Activated naive CD4-positive, alpha-beta T cell treated with anti-CD3 and anti-CD28 coated beads, Interleukin-2, amount 10 ng/mL, durations not matched to agents 7 days and 5 days (primary cell): ENCODE results near the gene PDSS2.
"Not testable (repeated sequence)": the region's sequence is repeated elsewhere in the genome, so short reads cannot be mapped to it uniquely, and the experiment has no call there.

Experiments used
- CTCF ChIA-PET: fragments of 350-600 bp; sonication (Branson Sonifier 250); formaldehyde crosslinking; loops from one replicate; lab custom pipeline; 2021; ENCODE audit warnings: antibody characterized with exemption; lab: Charles Lee
- DNase-seq: peaks from one replicate; pipeline ENCODE4 v3.0.0-alpha.2; 2020
- H3K27ac Mint-ChIP-seq: one replicate; pipeline ENCODE4 v1.8.0; 2021; ENCODE audit warnings: mild to moderate bottlenecking, moderate library complexity, mixed read lengths
- H3K27me3 Mint-ChIP-seq: one replicate; pipeline ENCODE4 v1.8.0; 2021; ENCODE audit warnings: mild to moderate bottlenecking, mixed read lengths
- H3K36me3 Mint-ChIP-seq: one replicate; pipeline ENCODE4 v1.8.0; 2021; ENCODE audit warnings: mixed read lengths
- H3K4me1 Mint-ChIP-seq: one replicate; pipeline ENCODE4 v1.8.0; 2021; ENCODE audit warnings: mixed read lengths
- H3K4me3 Mint-ChIP-seq: one replicate; pipeline ENCODE4 v1.8.0; 2021; ENCODE audit warnings: mild to moderate bottlenecking, moderate library complexity, mixed read lengths
- H3K9me3 Mint-ChIP-seq: one replicate; pipeline ENCODE4 v1.8.0; 2021; ENCODE audit warnings: mixed read lengths

PDSS2 gene

DNA sequence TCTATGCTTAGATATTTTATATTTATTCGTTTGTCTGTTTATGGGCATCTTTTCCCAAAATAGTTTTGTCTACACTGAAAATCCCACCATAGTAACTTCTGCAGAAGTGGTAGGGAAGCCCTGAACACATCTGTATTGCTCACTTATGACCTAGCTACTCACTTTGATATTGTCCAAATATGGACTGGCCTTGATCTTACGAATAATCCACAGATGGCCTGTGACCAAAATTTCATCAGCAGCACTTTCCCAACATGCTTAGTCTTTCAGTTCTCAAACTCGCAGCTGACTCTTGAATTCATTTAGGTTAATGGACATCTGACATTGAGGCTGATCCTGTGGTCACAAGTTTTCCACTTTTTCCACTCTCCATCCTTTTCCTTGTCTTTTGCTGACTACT lies 263.2 kb downstream of the PDSS2 start:
- no peak overlapping the region for H3K4me3 Mint-ChIP-seq
- DNase-seq = no peak
- CTCF ChIA-PET = no interaction called here
- H3K27me3 Mint-ChIP-seq = no peaks in the 10 kb centered on the region
- H3K36me3 Mint-ChIP-seq = peaks cover 1% of the 10 kb centered on the region
- H3K9me3 Mint-ChIP-seq = no peaks in the 10 kb centered on the region
- H3K4me1 Mint-ChIP-seq = peaks cover 4% of the 10 kb centered on the region
- no peak overlapping the region for H3K27ac Mint-ChIP-seq

DNA sequence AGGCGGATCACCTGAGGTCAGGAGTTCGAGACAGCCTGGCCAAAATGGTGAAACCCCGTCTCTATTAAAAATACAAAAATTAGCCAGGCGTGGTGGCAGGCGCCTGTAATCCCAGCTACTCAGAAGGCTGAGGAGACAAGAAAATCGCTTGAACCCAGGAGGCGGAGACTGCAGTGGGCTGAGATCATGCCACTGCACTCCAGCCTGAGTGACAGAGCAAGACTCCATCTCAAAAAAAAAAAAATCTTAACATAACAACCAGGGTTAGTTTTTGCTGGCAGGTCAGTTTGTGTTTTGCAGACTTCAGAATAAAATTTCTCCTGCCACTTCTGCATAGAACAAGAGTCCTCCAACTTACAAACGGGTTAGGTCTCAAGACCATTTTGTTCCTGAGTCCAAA lies 264.6 kb downstream of the PDSS2 start:
- not testable (repeated sequence) for H3K4me1 Mint-ChIP-seq, H3K36me3 Mint-ChIP-seq, H3K4me3 Mint-ChIP-seq, H3K9me3 Mint-ChIP-seq, H3K27ac Mint-ChIP-seq, H3K27me3 Mint-ChIP-seq, DNase-seq
- CTCF ChIA-PET = interaction anchor here (0.8 kb wide), 1 partner anchor 10 kb away, joined by 3 read pairs; no protein-coding TSS in a partner anchor

DNA sequence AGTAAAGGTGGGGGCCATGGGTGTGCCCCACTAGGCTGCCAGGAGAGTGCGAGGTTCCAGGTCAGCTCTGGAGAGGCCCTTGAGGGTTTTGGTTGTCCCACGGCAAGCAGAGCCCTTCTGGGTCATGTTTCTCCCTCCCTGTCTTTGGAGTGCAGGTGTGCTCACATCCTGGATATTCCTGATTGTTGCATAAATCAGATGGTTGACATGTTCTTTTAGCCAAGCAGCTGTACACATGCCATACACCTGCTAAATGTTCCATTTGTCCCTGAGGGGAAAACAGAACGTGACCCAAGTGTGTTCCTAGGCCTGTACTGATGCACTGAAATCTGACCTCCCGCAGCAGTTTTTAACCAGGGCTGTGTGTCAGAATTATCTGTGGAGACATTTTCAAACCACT lies 266.5 kb downstream of the PDSS2 start:
- CTCF ChIA-PET = no interaction called here
- no peak overlapping the region for H3K4me3 Mint-ChIP-seq
- H3K9me3 Mint-ChIP-seq = no peaks in the 10 kb centered on the region
- H3K36me3 Mint-ChIP-seq = peaks cover 1% of the 10 kb centered on the region
- DNase-seq = no peak
- H3K27me3 Mint-ChIP-seq = no peaks in the 10 kb centered on the region
- no peak overlapping the region for H3K27ac Mint-ChIP-seq
- H3K4me1 Mint-ChIP-seq = peaks cover 4% of the 10 kb centered on the region

DNA sequence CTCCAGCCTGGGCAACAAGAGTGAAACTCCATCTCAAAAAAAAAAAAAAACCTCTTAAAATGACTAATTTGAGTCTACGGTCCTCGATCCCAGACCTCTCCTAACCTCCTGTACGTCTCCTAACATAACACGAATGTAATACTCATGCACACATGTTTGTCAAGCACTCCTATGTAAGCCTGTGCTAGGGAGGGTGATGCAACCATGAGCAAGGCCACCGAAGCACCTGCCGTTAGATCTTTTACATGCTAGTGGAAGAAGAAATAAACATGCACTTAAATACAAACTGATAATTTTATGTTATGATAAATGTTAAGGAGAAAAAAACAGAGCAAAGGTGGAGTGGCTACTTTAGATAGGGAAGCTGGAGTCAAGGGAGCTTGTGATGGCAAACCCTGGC lies 271.7 kb downstream of the PDSS2 start:
- Mint-ChIP-seq H3K27me3 (no peaks in the 10 kb centered on the region), H3K36me3 (no peaks in the 10 kb centered on the region), H3K9me3 (no peaks in the 10 kb centered on the region), H3K4me1 (no peaks in the 10 kb centered on the region), H3K27ac (no peak overlapping the region), H3K4me3 (no peak overlapping the region)
- DNase-seq = no peak
- CTCF ChIA-PET = no interaction called here

DNA sequence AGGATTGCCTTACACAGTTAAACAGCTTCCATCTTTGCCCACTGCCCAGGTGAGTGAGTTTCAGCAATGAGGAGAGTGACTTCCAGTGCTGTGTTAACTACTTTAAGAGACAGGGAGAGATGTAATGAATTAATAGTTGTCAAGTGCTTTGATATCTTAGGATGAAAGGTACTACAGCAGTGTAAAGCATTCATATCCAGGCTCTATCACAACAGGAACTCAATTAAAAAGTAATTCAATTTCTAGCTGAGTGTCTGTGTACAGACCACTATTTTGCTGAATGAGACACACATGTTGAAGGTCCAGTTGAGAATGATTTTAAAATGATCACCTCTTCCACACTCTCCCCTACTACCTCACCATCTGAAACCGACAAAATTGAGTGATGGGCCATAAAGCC lies 273.3 kb downstream of the PDSS2 start:
- no peak overlapping the region for H3K27ac Mint-ChIP-seq
- H3K4me1 Mint-ChIP-seq = no peaks in the 10 kb centered on the region
- H3K27me3 Mint-ChIP-seq = no peaks in the 10 kb centered on the region
- H3K4me3 Mint-ChIP-seq = no peak overlapping the region
- no peaks in the 10 kb centered on the region for H3K9me3 Mint-ChIP-seq
- no peak for DNase-seq
- CTCF ChIA-PET = no interaction called here
- H3K36me3 Mint-ChIP-seq = no peaks in the 10 kb centered on the region

DNA sequence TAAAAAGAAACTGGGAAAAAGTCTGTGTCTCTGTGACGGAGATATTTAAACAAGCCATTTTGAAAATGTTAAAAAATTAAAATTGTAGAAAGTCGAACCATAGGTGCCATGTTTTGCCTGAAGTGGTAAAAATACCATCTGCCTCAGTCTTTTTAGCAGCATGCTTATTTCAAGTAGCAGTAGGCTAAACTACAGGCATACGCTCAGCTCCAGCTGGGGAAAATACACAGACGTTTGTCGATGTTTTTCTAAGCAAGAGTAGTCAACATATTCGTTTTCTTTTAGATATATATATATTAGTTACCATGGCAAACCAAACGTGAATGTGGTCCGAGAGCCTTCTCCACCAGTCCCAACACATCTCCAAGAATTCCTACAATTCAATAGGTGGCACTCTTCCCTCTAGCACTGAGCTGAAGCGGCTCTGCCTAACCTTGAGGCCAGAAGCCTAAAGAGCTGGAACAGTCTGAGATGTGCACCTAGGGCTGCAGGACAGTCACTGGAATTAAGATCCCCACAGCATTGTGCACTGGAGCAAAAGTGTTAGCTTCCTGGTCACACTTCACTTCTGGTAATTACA lies 273.9 kb downstream of the PDSS2 start:
- CTCF ChIA-PET = no interaction called here
- H3K36me3 Mint-ChIP-seq = no peaks in the 10 kb centered on the region

DNA sequence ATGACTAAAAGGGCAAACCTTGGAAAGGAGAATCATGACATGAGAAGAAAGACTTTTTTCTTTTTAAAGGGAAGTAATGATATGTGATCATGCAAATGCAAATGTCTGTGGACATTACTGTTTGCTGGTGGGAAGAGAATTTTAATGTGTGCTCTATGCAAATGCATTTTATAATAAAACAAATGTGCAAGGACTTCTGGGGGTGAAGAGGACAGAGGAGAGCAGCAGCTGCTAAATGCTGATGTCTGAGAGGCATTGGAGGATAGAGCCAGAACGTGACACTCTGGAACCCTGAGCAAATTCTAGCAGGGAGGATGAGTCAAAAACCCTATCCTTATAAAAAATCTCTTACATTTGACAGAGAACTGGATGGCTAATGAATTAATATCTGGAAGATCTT lies 274.9 kb downstream of the PDSS2 start:
- CTCF ChIA-PET = no interaction called here
- no peaks in the 10 kb centered on the region for H3K27me3 Mint-ChIP-seq
- H3K9me3 Mint-ChIP-seq = no peaks in the 10 kb centered on the region
- H3K36me3 Mint-ChIP-seq = no peaks in the 10 kb centered on the region
- no peak overlapping the region for H3K4me3 Mint-ChIP-seq
- no peaks in the 10 kb centered on the region for H3K4me1 Mint-ChIP-seq
- no peak overlapping the region for H3K27ac Mint-ChIP-seq
- DNase-seq = no peak

More for the DNA sequence above, 273.9 kb downstream of the PDSS2 start:
- no peak overlapping the region for H3K4me3 Mint-ChIP-seq
- no peaks in the 10 kb centered on the region for H3K9me3 Mint-ChIP-seq
- H3K27me3 Mint-ChIP-seq = no peaks in the 10 kb centered on the region
- DNase-seq = no peak
- H3K27ac Mint-ChIP-seq = no peak overlapping the region
- no peaks in the 10 kb centered on the region for H3K4me1 Mint-ChIP-seq

DNA sequence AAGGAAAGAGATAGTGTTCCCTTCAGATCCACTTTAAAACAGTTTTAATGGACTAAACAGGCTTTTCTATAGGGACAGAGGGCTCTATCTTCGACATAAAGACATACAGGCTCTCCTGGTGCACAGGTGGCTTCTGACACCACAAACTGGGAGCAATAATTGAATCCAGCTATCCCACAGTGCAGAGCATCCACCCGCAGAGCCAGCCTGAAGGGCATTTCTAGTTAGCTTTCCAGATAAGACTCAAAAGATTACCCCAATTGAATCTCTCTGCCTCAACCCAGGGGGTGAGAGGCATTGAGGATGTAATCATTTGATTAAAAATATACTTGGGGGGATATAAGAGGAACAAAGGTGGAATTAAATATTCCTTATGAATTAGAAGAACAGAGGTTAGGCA lies 279.3 kb downstream of the PDSS2 start:
- CTCF ChIA-PET = interaction anchor here (1.1 kb wide), 1 partner anchor 279 kb away, joined by 3 read pairs; no protein-coding TSS in a partner anchor
- no peaks in the 10 kb centered on the region for H3K27me3 Mint-ChIP-seq
- no peak overlapping the region for H3K4me3 Mint-ChIP-seq
- no peak for DNase-seq
- no peaks in the 10 kb centered on the region for H3K36me3 Mint-ChIP-seq
- H3K9me3 Mint-ChIP-seq = no peaks in the 10 kb centered on the region
- H3K4me1 Mint-ChIP-seq = no peaks in the 10 kb centered on the region
- no peak overlapping the region for H3K27ac Mint-ChIP-seq

DNA sequence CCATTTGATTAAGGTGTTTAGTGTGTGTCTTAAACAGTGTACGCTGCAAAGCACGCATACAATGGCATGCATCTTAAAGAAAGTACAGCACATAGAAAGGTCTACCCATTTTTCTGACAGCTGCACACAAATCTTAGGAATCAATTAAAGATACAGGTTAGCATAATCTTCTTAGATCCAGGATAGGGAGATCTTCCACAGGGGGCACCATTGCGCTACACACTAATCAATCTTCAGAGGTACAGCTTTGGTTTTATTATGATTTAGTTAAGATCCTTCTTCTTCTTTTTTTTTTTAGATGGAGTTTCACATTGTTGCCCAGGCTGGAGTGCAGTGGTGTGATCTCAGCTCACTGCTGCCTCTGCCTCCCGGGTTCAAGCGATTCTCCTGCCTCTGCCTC lies 280.4 kb downstream of the PDSS2 start:
- H3K9me3 Mint-ChIP-seq = no peaks in the 10 kb centered on the region
- CTCF ChIA-PET = interaction anchor here (0.7 to 1.5 kb wide), 4 partner anchors 9 to 280 kb away, joined by 3 to 4 read pairs (median 3); no protein-coding TSS in a partner anchor
- DNase-seq = peak; percentile 22
- H3K27me3 Mint-ChIP-seq = no peaks in the 10 kb centered on the region
- H3K4me1 Mint-ChIP-seq = no peaks in the 10 kb centered on the region
- no peak overlapping the region for H3K27ac Mint-ChIP-seq
- no peaks in the 10 kb centered on the region for H3K36me3 Mint-ChIP-seq
- no peak overlapping the region for H3K4me3 Mint-ChIP-seq

DNA sequence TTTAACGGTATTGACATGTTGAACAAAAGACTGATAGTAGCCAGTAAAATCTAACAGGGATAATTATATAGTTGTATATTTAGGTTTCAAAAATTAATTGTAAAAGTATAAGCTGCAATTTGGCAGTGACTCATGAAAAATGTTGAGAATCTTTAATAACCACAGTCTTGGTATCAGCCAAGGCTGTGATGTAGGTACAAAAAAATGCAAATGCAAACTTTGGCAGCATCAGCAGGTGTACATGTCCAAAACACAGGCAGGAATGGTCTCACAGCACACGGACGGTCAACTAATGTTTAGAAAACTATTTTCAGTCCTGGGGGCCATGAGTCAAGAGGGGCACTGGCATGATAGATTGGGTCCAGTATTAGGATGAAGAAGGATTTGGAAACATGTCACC lies 285.6 kb downstream of the PDSS2 start:
- Mint-ChIP-seq H3K27ac (no peak overlapping the region), H3K36me3 (peaks cover 2% of the 10 kb centered on the region), H3K27me3 (no peaks in the 10 kb centered on the region), H3K9me3 (peaks cover 3% of the 10 kb centered on the region), H3K4me3 (no peak overlapping the region), H3K4me1 (no peaks in the 10 kb centered on the region)
- CTCF ChIA-PET = no interaction called here
- no peak for DNase-seq

DNA sequence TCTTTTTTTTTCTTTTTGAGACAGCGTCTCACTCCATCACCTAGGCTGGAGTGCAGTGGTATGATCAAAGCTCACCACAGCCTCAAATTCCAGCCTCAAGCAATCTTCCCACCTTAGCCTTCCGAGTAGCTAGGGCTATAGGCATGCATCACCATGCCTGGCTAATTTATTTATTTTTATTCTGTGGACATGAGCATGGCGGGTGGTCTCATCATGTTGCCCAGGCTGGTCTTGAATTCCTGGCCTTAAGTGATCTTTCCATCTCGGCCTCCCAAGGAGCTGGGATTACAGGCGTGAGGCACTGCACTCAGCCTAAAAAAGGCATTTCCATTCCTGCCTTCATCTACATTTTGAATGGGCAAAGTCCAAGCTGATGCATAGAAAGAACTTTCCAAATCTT lies 287.9 kb downstream of the PDSS2 start:
- Mint-ChIP-seq H3K9me3 (peaks cover 3% of the 10 kb centered on the region), H3K36me3 (peaks cover 2% of the 10 kb centered on the region), H3K4me3 (no peak overlapping the region), H3K4me1 (no peaks in the 10 kb centered on the region), H3K27me3 (no peaks in the 10 kb centered on the region), H3K27ac (no peak overlapping the region)
- DNase-seq = no peak
- CTCF ChIA-PET = no interaction called here

DNA sequence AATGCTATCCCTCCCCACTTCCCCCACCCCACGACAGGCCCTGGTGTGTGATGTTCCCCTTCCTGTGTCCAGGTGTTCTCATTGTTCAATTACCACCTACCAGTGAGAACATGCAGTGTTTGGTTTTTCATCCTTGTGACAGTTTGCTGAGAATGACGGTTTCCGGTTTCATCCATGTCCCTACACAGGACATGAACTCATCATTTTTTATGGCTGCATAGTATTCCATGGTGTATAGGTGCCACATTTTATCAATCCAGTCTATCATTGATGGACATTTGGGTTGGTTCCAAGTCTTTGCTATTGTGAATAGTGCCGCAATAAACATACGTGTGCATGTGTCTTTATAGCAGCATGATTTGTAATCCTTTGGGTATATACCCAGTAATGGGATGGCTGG lies 295.1 kb downstream of the PDSS2 start:
- H3K4me1 Mint-ChIP-seq, H3K27me3 Mint-ChIP-seq, DNase-seq, CTCF ChIA-PET, H3K9me3 Mint-ChIP-seq, H3K4me3 Mint-ChIP-seq, H3K36me3 Mint-ChIP-seq, H3K27ac Mint-ChIP-seq: not testable (repeated sequence)

DNA sequence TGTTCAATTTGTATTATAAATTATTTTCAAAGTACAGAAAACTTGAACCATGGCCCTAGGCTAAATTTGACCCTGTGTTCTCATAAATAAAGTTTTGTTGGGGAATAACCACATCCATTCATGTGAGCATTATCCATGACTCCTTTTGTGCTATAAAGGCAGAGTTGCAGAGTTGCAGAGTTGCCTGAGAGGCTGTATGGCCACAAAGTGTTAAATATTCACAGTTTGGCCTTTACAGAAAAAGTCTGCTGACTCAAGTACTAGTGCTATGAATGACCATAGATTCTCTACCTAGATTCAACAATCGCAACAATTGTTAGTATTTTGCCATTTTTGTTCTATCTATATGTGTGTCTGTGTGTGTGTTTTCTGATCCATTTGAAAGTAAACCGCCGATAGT lies 297.8 kb downstream of the PDSS2 start:
- H3K36me3 Mint-ChIP-seq = no peaks in the 10 kb centered on the region
- H3K9me3 Mint-ChIP-seq = no peaks in the 10 kb centered on the region
- no peaks in the 10 kb centered on the region for H3K27me3 Mint-ChIP-seq
- no peaks in the 10 kb centered on the region for H3K4me1 Mint-ChIP-seq
- no peak for DNase-seq
- H3K4me3 Mint-ChIP-seq = no peak overlapping the region
- CTCF ChIA-PET = no interaction called here
- H3K27ac Mint-ChIP-seq = no peak overlapping the region

DNA sequence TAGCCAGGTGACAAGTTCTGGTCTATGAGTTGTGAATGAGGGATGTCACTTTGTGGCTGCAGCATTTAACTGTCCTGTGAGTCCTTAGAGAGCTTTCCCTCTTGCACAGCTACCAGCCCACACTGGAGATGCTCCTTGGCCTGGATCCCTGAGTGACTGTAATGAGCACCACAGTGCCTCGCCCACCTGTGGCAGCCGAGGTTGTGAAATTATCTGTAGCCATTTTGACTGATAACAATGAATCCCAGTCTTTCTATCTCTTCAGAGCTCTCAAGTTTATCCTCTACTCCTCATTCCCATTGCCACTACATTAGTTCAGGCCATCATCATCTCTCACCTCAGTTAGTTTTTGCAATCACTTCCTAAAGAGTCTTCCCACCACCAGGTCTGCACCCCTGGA lies 302.7 kb downstream of the PDSS2 start:
- Mint-ChIP-seq H3K27ac (no peak overlapping the region), H3K4me1 (no peaks in the 10 kb centered on the region), H3K9me3 (no peaks in the 10 kb centered on the region), H3K27me3 (no peaks in the 10 kb centered on the region), H3K36me3 (no peaks in the 10 kb centered on the region), H3K4me3 (no peak overlapping the region)
- DNase-seq = no peak
- CTCF ChIA-PET = no interaction called here

DNA sequence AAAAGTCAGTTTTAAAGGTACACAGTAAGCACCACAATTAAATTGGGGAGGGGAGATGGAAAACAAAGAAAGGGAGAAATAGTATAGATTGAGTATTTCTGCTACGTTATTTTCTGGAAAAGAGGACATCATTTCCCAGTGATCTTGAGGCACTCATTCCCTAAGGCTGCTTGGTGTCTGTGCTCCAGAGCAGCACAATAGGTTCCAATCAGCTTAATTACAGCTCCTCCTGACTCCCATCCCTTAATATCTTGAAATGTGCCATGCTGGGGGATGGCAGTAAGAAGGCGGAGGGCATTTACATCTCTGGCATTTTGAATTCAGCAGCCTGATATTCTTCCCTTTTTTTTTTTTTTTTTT lies 304.6 kb downstream of the PDSS2 start:
- no peaks in the 10 kb centered on the region for H3K27me3 Mint-ChIP-seq
- H3K4me1 Mint-ChIP-seq = no peaks in the 10 kb centered on the region

More for the DNA sequence above, 304.6 kb downstream of the PDSS2 start:
- H3K4me3 Mint-ChIP-seq = no peak overlapping the region
- no peak for DNase-seq
- H3K9me3 Mint-ChIP-seq = no peaks in the 10 kb centered on the region
- CTCF ChIA-PET = no interaction called here
- no peak overlapping the region for H3K27ac Mint-ChIP-seq
- no peaks in the 10 kb centered on the region for H3K36me3 Mint-ChIP-seq
